ENCODE data around the gene HNRNPH1.

The HNRNPH1 gene

GRCh38 chr5:179616002-179616594 is 7.4 kb downstream of the HNRNPH1 start:
- no peak for DNase-seq (ENCODE audit: low read depth)
- no peak overlapping the region for H3K4me3 ChIP-seq (ENCODE audit: low read depth, low read length)

GRCh38 chr5:179615203-179615602 is 8.3 kb downstream of the HNRNPH1 start:
- H3K4me3 ChIP-seq (ENCODE audit: low read depth, low read length), result no peak overlapping the region
- TF ChIP-seq POLR2A (IDR thresholded peaks at IDR 0.05; ENCODE audit: extremely low read depth, insufficient read length) (no peak), CTCF (IDR thresholded peaks at IDR 0.05; ENCODE audit: low read depth, low read length) (no peak)
- TF ChIP-seq, protein P1, sequence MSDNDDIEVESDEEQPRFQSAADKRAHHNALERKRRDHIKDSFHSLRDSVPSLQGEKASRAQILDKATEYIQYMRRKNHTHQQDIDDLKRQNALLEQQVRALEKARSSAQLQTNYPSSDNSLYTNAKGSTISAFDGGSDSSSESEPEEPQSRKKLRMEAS (IDR thresholded peaks at IDR 0.05; ENCODE audit: low read depth, low read length), result no peak
- no peak for DNase-seq (ENCODE audit: low read depth)

More at GRCh38 chr5:179616002-179616594, 7.4 kb downstream of the HNRNPH1 start:
- TF ChIP-seq, protein P1 (IDR thresholded peaks at IDR 0.05; ENCODE audit: low read depth, low read length), result no peak
- no peak for TF ChIP-seq MYC (IDR thresholded peaks at IDR 0.05; ENCODE audit: low read depth, low read length)

GRCh38 chr5:179614745-179615144 is 8.7 kb downstream of the HNRNPH1 start:
- TF ChIP-seq POLR2A (IDR thresholded peaks at IDR 0.05; ENCODE audit: extremely low read depth, insufficient read length), result no peak
- TF ChIP-seq CTCF (IDR thresholded peaks at IDR 0.05; ENCODE audit: low read depth, low read length), result no peak
- TF ChIP-seq MYC (IDR thresholded peaks at IDR 0.05; ENCODE audit: low read depth, low read length), result no peak
- TF ChIP-seq, protein P1 (IDR thresholded peaks at IDR 0.05; ENCODE audit: low read depth, low read length), result no peak
- peak; percentile 8 for DNase-seq (ENCODE audit: low read depth)
- no peak overlapping the region for H3K4me3 ChIP-seq (ENCODE audit: low read depth, low read length)

DNA sequence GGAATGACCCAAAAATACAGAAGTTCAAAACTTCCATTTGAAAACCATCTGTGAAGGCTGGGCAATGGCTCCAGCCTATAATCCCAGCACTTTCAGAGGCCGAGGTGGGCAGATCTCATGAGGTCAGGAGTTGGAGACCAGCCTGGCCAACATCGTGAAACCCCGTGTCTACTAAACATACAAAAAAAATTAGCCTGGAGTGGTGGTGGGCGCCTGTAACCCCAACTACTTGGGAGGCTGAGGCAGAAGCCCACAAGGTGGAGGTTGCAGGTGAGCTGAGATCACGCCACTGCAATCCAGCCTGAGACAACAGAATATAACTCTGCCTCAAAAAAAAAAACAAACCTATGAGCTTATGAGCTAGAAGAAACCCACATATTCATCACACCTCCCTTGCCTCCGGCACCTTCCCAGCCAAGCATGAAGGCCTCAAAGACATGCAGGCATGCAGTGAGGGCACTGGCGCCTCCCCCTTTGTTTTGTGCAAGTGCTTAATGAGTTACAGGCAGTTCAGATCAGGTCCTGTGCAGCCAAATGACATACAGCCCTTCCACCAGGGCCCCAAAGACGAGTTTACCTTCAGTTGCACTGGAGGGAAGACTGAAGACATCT is 9.9 kb downstream of the HNRNPH1 start:
- TF ChIP-seq, protein P1 (IDR thresholded peaks at IDR 0.05; ENCODE audit: low read depth, low read length), result no peak
- TF ChIP-seq MYC (IDR thresholded peaks at IDR 0.05; ENCODE audit: low read depth, low read length) (no peak), CTCF (IDR thresholded peaks at IDR 0.05; ENCODE audit: low read depth, low read length) (no peak), POLR2A (IDR thresholded peaks at IDR 0.05; ENCODE audit: extremely low read depth, insufficient read length) (no peak)
- no peak overlapping the region for H3K4me3 ChIP-seq (ENCODE audit: low read depth, low read length)
- peak; percentile 34 for DNase-seq (ENCODE audit: low read depth)

GRCh38 chr5:179612577-179613459 is 10.7 kb downstream of the HNRNPH1 start:
- H3K4me3 ChIP-seq (ENCODE audit: low read depth, low read length), result no peak overlapping the region
- peak; percentile 55 for DNase-seq (ENCODE audit: low read depth)
- TF ChIP-seq, protein P1 (IDR thresholded peaks at IDR 0.05; ENCODE audit: low read depth, low read length), result no peak
- no peak for TF ChIP-seq POLR2A (IDR thresholded peaks at IDR 0.05; ENCODE audit: extremely low read depth, insufficient read length)
- no peak for TF ChIP-seq MYC (IDR thresholded peaks at IDR 0.05; ENCODE audit: low read depth, low read length)
- no peak for TF ChIP-seq CTCF (IDR thresholded peaks at IDR 0.05; ENCODE audit: low read depth, low read length)

DNA sequence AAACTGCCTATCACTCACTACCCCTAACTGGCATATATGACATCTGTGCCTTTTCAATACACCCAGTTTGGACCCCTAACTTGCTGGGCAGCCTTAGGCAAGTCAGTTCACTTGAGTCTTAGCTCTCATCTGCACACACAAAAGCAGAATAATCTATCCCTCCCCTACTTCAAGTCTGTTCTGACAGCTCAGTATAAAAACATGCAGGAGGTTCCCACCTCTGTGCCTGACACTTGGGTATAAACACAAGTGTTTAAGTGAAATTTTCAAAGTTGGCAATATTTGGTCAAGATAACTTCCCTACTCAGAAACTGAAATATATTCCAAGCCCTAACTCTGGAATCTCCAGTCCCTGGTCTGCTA is 12.6 kb downstream of the HNRNPH1 start:
- TF ChIP-seq POLR2A (IDR thresholded peaks at IDR 0.05; ENCODE audit: extremely low read depth, insufficient read length) (no peak), CTCF (IDR thresholded peaks at IDR 0.05; ENCODE audit: low read depth, low read length) (no peak), MYC (IDR thresholded peaks at IDR 0.05; ENCODE audit: low read depth, low read length) (no peak)
- TF ChIP-seq, protein P1 (IDR thresholded peaks at IDR 0.05; ENCODE audit: low read depth, low read length), result no peak
- no peak overlapping the region for H3K4me3 ChIP-seq (ENCODE audit: low read depth, low read length)
- peak; percentile 31 for DNase-seq (ENCODE audit: low read depth)

Measured in NB4 (cell line).